ENCODE measurements around the gene CAST. TPM values are rescaled to one million over a fixed set of nuclear protein-coding genes. Genes with fewer than 3 reads are reported as not detected.

CAST gene
- polyA plus RNA-seq, 2 of the 4 experiments (the other 2 are of a cell fraction): 163 to 257 TPM

GRCh38 chr5:96790961-96791504 lies 128.9 kb downstream of the CAST start (continued):
- no peak for TF ChIP-seq CTCF (IDR thresholded peaks at IDR 0.05)
- no peak for TF ChIP-seq NR3C1 (IDR thresholded peaks at IDR 0.05)
- no peak for TF ChIP-seq RARB (CRISPR knock-in tag; IDR thresholded peaks at IDR 0.05)

- ChIA-PET CTCF (no interaction called here), POLR2A (no interaction called here)
- Histone ChIP-seq H3K4me2 (no peak overlapping the region), H3K27ac (no peak overlapping the region), H3K4me1 (peaks cover 8% of the 10 kb centered on the region; the same call in 1 of the 3 replicates), H3K4me3 (no peak overlapping the region), H3K9me3 (no peaks in the 10 kb centered on the region)
- WGBS (ENCODE audit: missing lambda C conversion rate): 93% methylated on average over 3 of the region's 3 CpGs
- DNase-seq (ENCODE audit: low read depth in 1 of 2, low spot score in 1 of 2) (no peak), ATAC-seq (no peak), FAIRE-seq (no peak)
- TF ChIP-seq SREBF2 (IDR thresholded peaks at IDR 0.05) (no peak), GATA3 (IDR thresholded peaks at IDR 0.05; ENCODE audit: borderline replicate concordance) (no peak), CBX8 (IDR thresholded peaks at IDR 0.05) (no peak), HES2 (IDR thresholded peaks at IDR 0.05) (no peak), POLR2A (IDR thresholded peaks at IDR 0.05; ENCODE audit: low read length) (no peak), USF2 (IDR thresholded peaks at IDR 0.05) (no peak), MAX (IDR thresholded peaks at IDR 0.05) (no peak), CTCF (IDR thresholded peaks at IDR 0.05) (no peak), EHF (CRISPR knock-in tag; IDR thresholded peaks at IDR 0.05) (no peak), HDAC2 (IDR thresholded peaks at IDR 0.05) (no peak), BHLHE40 (IDR thresholded peaks at IDR 0.05; ENCODE audit: low read depth, low read length) (no peak), NFE2L2 (conservative IDR thresholded peaks at IDR 0.05; ENCODE audit: low read length) (no peak)
Measured at GRCh38 chr5:96794757-96795156, 132.6 kb downstream of the CAST start.

GRCh38 chr5:96795626-96796025 lies 133.4 kb downstream of the CAST start:
- no peak overlapping the region for H3K4me2 ChIP-seq
- POLR2A ChIA-PET: no interaction called here
- no peak for ATAC-seq
- 92% methylated on average over 2 of the region's 2 CpGs for WGBS (ENCODE audit: missing lambda C conversion rate)
- TF ChIP-seq NFE2L2 (conservative IDR thresholded peaks at IDR 0.05; ENCODE audit: low read length) (no peak), FOXS1 (CRISPR knock-in tag; IDR thresholded peaks at IDR 0.05) (no peak), BCL3 (IDR thresholded peaks at IDR 0.05) (no peak), ELK1 (IDR thresholded peaks at IDR 0.05; ENCODE audit: low read depth, low read length) (no peak), RCOR1 (IDR thresholded peaks at IDR 0.05; ENCODE audit: low read depth, low read length) (no peak), HES2 (IDR thresholded peaks at IDR 0.05) (no peak), POLR2AphosphoS2 (conservative IDR thresholded peaks at IDR 0.05; ENCODE audit: low read length) (no peak), HEYL (CRISPR knock-in tag; IDR thresholded peaks at IDR 0.05) (no peak), KDM5A (IDR thresholded peaks at IDR 0.05) (no peak), NR3C1 (IDR thresholded peaks at IDR 0.05) (no peak)
- H3K27ac ChIP-seq: no peak overlapping the region
- no peak for DNase-seq (ENCODE audit: low read depth in 1 of 2, low spot score in 1 of 2)
- peaks cover 8% of the 10 kb centered on the region; the same call in 1 of the 3 replicates for H3K4me1 ChIP-seq
- no peak for FAIRE-seq
- CTCF ChIA-PET: interaction anchor here (1.6 kb wide), 1 partner anchor 73 kb away, joined by 3 read pairs; no protein-coding TSS in a partner anchor
- no peak overlapping the region for H3K4me3 ChIP-seq
- H3K9me3 ChIP-seq: no peaks in the 10 kb centered on the region
